ENCODE results near the gene BAK1.
"Not testable (repeated sequence)": the region's sequence is repeated elsewhere in the genome, so short reads cannot be mapped to it uniquely, and the experiment has no call there.

BAK1 gene

GRCh38 chr6:33604941-33605854 lies 25.1 kb upstream of the BAK1 start:
- no peak for DNase-seq
- no peak for TF ChIP-seq CTCF (IDR thresholded peaks at IDR 0.05; ENCODE audit: low read depth, low read length)
- H3K4me3 ChIP-seq (ENCODE audit: low read depth, low read length): no peak overlapping the region
- no peaks in the 10 kb centered on the region for H3K27me3 ChIP-seq
- H3K9me3 ChIP-seq: peaks cover 3% of the 10 kb centered on the region; the same call in 1 of the 2 replicates
- no peaks in the 10 kb centered on the region for H3K36me3 ChIP-seq
- no peaks in the 10 kb centered on the region for H3K4me1 ChIP-seq

GRCh38 chr6:33602180-33602579 lies 22.1 kb upstream of the BAK1 start:
- no peaks in the 10 kb centered on the region for H3K4me1 ChIP-seq
- DNase-seq: no peak
- H3K4me3 ChIP-seq (ENCODE audit: low read depth, low read length): no peak overlapping the region
- H3K36me3 ChIP-seq: no peaks in the 10 kb centered on the region
- peaks cover 3% of the 10 kb centered on the region; the same call in 1 of the 2 replicates for H3K9me3 ChIP-seq
- no peak for TF ChIP-seq CTCF (IDR thresholded peaks at IDR 0.05; ENCODE audit: low read depth, low read length)
- H3K27me3 ChIP-seq: no peaks in the 10 kb centered on the region

GRCh38 chr6:33600761-33601160 lies 20.7 kb upstream of the BAK1 start:
- TF ChIP-seq CTCF (IDR thresholded peaks at IDR 0.05; ENCODE audit: low read depth, low read length): no peak
- no peak overlapping the region for H3K4me3 ChIP-seq (ENCODE audit: low read depth, low read length)
- H3K4me1 ChIP-seq: no peaks in the 10 kb centered on the region
- H3K27me3 ChIP-seq: no peaks in the 10 kb centered on the region
- H3K9me3 ChIP-seq: peaks cover 3% of the 10 kb centered on the region; the same call in 1 of the 2 replicates
- no peak for DNase-seq
- no peaks in the 10 kb centered on the region for H3K36me3 ChIP-seq

- Histone ChIP-seq H3K9me3 (peaks cover 3% of the 10 kb centered on the region; the same call in 1 of the 2 replicates), H3K4me1 (no peaks in the 10 kb centered on the region), H3K36me3 (no peaks in the 10 kb centered on the region), H3K4me3 (ENCODE audit: low read depth, low read length) (no peak overlapping the region), H3K27me3 (no peaks in the 10 kb centered on the region)
- no peak for DNase-seq
- TF ChIP-seq CTCF (IDR thresholded peaks at IDR 0.05; ENCODE audit: low read depth, low read length): no peak
These were observed 19.4 kb upstream of the BAK1 start for GRCh38 chr6:33599413-33599938.

- H3K36me3 ChIP-seq: no peaks in the 10 kb centered on the region
- no peaks in the 10 kb centered on the region for H3K27me3 ChIP-seq
- TF ChIP-seq CTCF (IDR thresholded peaks at IDR 0.05; ENCODE audit: low read depth, low read length): no peak
- H3K4me3 ChIP-seq (ENCODE audit: low read depth, low read length): no peak overlapping the region
- H3K4me1 ChIP-seq: no peaks in the 10 kb centered on the region
- H3K9me3 ChIP-seq: peaks cover 3% of the 10 kb centered on the region; the same call in 1 of the 2 replicates
- no peak for DNase-seq
These were observed 17.7 kb upstream of the BAK1 start for GRCh38 chr6:33597551-33598322.

GRCh38 chr6:33596894-33597293 lies 16.8 kb upstream of the BAK1 start:
- not testable (repeated sequence) for H3K36me3 ChIP-seq; H3K4me3 ChIP-seq (ENCODE audit: low read depth, low read length); H3K27me3 ChIP-seq; H3K4me1 ChIP-seq; H3K9me3 ChIP-seq; DNase-seq

All from BE2C (cell line).